ENCODE data around the gene ARHGAP20.

DNA sequence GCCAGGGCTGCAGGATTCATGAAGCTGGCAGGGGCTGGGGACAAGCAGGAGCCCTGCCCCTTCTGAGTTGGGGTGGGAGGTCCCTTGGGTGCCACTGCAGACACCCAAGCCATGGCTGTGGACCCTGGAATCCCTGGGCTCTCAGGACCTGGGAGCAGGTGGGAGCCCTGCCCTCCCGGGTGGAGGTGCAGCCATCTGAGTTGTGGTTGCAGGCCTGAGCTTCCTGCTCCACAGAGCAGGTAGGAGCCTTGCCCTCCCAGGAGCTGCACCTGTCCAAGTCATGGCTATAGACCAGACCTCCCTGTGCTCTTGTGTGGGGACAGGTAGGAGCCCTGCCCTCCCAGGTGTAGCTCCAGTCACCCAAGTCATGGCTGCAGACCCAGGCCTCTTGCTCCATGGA lies 113.5 kb downstream of the ARHGAP20 start:
- TF ChIP-seq, protein P1, sequence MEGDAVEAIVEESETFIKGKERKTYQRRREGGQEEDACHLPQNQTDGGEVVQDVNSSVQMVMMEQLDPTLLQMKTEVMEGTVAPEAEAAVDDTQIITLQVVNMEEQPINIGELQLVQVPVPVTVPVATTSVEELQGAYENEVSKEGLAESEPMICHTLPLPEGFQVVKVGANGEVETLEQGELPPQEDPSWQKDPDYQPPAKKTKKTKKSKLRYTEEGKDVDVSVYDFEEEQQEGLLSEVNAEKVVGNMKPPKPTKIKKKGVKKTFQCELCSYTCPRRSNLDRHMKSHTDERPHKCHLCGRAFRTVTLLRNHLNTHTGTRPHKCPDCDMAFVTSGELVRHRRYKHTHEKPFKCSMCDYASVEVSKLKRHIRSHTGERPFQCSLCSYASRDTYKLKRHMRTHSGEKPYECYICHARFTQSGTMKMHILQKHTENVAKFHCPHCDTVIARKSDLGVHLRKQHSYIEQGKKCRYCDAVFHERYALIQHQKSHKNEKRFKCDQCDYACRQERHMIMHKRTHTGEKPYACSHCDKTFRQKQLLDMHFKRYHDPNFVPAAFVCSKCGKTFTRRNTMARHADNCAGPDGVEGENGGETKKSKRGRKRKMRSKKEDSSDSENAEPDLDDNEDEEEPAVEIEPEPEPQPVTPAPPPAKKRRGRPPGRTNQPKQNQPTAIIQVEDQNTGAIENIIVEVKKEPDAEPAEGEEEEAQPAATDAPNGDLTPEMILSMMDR (conservative IDR thresholded peaks at IDR 0.05 in 1 of 2, IDR thresholded peaks at IDR 0.05 in 1 of 2; ENCODE audit: low read depth in 1 of 2, low read length in 2 of 2): no peak
- no peak for TF ChIP-seq EZH2 (IDR thresholded peaks at IDR 0.05; ENCODE audit: low read length, missing control alignments)

Data from fibroblast of lung (primary cell).